H9 (cell line): ENCODE data around the gene VGLL1. TPM values are rescaled to one million over a fixed set of nuclear protein-coding genes. Genes with fewer than 3 reads are reported as not detected.

Experiments used
- DNase-seq: peaks from one replicate; pipeline ENCODE4 v3.0.0-alpha.2; 2017
- H2AFZ ChIP-seq: one replicate; pipeline ENCODE4 v1.6.1; 2013; ENCODE audit warnings: mild to moderate bottlenecking, low read length, control low read depth, moderate library complexity
- H2AK5ac ChIP-seq: 2 replicates; pipeline ENCODE4 v1.6.1; 2013; ENCODE audit warnings: low read length, control low read depth, mixed read lengths; ENCODE audit not compliant: insufficient read length
- H2BK120ac ChIP-seq: one replicate; pipeline ENCODE4 v1.6.1; 2013; ENCODE audit warnings: low read depth, mild to moderate bottlenecking, low read length, control low read depth, inconsistent platforms; ENCODE audit not compliant: poor library complexity, severe bottlenecking
- H2BK12ac ChIP-seq: 2 replicates; pipeline ENCODE4 v1.6.1; 2013; ENCODE audit warnings: low read length, control low read depth, mixed read lengths, low read depth; ENCODE audit not compliant: insufficient read length
- H2BK15ac ChIP-seq: 2 replicates; pipeline ENCODE4 v1.6.1; 2013; ENCODE audit warnings: low read depth, low read length, control low read depth
- H2BK20ac ChIP-seq: one replicate; pipeline ENCODE4 v1.6.1; 2013; ENCODE audit warnings: low read depth, mild to moderate bottlenecking, low read length, control low read depth, inconsistent platforms; ENCODE audit not compliant: poor library complexity, severe bottlenecking
- H2BK5ac ChIP-seq: 2 replicates; pipeline ENCODE4 v1.6.1; 2013; ENCODE audit warnings: low read length, control low read depth, mixed read lengths; ENCODE audit not compliant: insufficient read length
- H3K14ac ChIP-seq: 2 replicates; pipeline ENCODE4 v1.6.1; 2013; ENCODE audit warnings: low read length, control low read depth; ENCODE audit not compliant: insufficient read depth
- H3K18ac ChIP-seq: 2 replicates; pipeline ENCODE4 v1.6.1; 2013; ENCODE audit warnings: low read depth, mild to moderate bottlenecking, mixed read lengths, low read length, control low read depth; ENCODE audit not compliant: insufficient read length
- H3K23ac ChIP-seq: 2 replicates; pipeline ENCODE4 v1.6.1; 2013; ENCODE audit warnings: low read length, control low read depth, mixed read lengths, low read depth; ENCODE audit not compliant: insufficient read length
- H3K23me2 ChIP-seq: 2 replicates; pipeline ENCODE4 v1.6.1; 2013; ENCODE audit warnings: low read depth, mild to moderate bottlenecking, mixed read lengths, low read length, control low read depth; ENCODE audit not compliant: insufficient read length, poor library complexity, severe bottlenecking
- H3K27ac ChIP-seq: 2 replicates; pipeline ENCODE4 v1.5.1; 2013; ENCODE audit warnings: low read length, control low read depth, mixed read lengths, low read depth; ENCODE audit not compliant: insufficient read length
- H3K27me3 ChIP-seq: 2 replicates; pipeline ENCODE4 v1.6.1; 2013; ENCODE audit warnings: low read length, control low read depth, inconsistent platforms; ENCODE audit not compliant: insufficient read depth
- H3K4ac ChIP-seq: 2 replicates; pipeline ENCODE4 v1.6.1; 2013; ENCODE audit warnings: low read depth, mild to moderate bottlenecking, control low read depth, inconsistent platforms, low read length, moderate library complexity
- H3K4me1 ChIP-seq: 2 replicates; pipeline ENCODE4 v1.6.1; 2013; ENCODE audit warnings: low read length, control low read depth, inconsistent platforms; ENCODE audit not compliant: insufficient read depth
- H3K4me2 ChIP-seq: 2 replicates; pipeline ENCODE4 v1.6.1; 2013; ENCODE audit warnings: low read length, control low read depth, mixed read lengths; ENCODE audit not compliant: insufficient read length, insufficient read depth
- H3K56ac ChIP-seq: 2 replicates; pipeline ENCODE4 v1.6.1; 2013; ENCODE audit warnings: low read depth, mild to moderate bottlenecking, mixed read lengths, low read length, control low read depth; ENCODE audit not compliant: insufficient read length
- H3K79me1 ChIP-seq: 2 replicates; pipeline ENCODE4 v1.6.1; 2013; ENCODE audit warnings: low read depth, mild to moderate bottlenecking, moderate library complexity, low read length, control low read depth, inconsistent platforms; ENCODE audit not compliant: insufficient read depth, poor library complexity, severe bottlenecking
- H3K79me2 ChIP-seq: 2 replicates; pipeline ENCODE4 v1.6.1; 2013; ENCODE audit warnings: low read length, control low read depth, inconsistent platforms; ENCODE audit not compliant: insufficient read depth
- H3K9ac ChIP-seq: 2 replicates; pipeline ENCODE4 v1.6.1; 2013; ENCODE audit warnings: low read length, control low read depth, mixed read lengths; ENCODE audit not compliant: insufficient read length; ENCODE audit errors: extremely low read depth
- H3K9me3 ChIP-seq: one replicate; pipeline ENCODE4 v1.6.1; 2013; ENCODE audit warnings: low read depth, low read length, inconsistent platforms; ENCODE audit not compliant: control insufficient read depth
- H3T11ph ChIP-seq: one replicate; pipeline ENCODE4 v1.6.1; 2013; ENCODE audit warnings: mild to moderate bottlenecking, low read length, control low read depth, inconsistent platforms
- H4K20me1 ChIP-seq: one replicate; pipeline ENCODE4 v1.6.1; 2013; ENCODE audit not compliant: control insufficient read depth, insufficient read length, insufficient read depth
- H4K5ac ChIP-seq: 2 replicates; pipeline ENCODE4 v1.6.1; 2013; ENCODE audit warnings: low read depth, mild to moderate bottlenecking, mixed read lengths, low read length, control low read depth; ENCODE audit not compliant: insufficient read length
- H4K8ac ChIP-seq: replicated peaks from 2 replicates; pipeline ENCODE4 v1.6.1; 2013; ENCODE audit warnings: low read length, control low read depth, mixed read lengths, low read depth; ENCODE audit not compliant: insufficient read length
- H4K91ac ChIP-seq: 2 replicates; pipeline ENCODE4 v1.6.1; 2013; ENCODE audit warnings: low read depth, mild to moderate bottlenecking, moderate library complexity, mixed read lengths, low read length, control low read depth; ENCODE audit not compliant: insufficient read length
- H3K27ac Mint-ChIP-seq, 3 experiments: 2 replicates in 2 of 3; 3 replicates in 1 of 3; pipeline ENCODE4 v1.8.0; 2020 to 2021; ENCODE audit warnings: mixed read lengths in 3 of 3, mild to moderate bottlenecking in 1 of 3, moderate library complexity in 1 of 3
- H3K27me3 Mint-ChIP-seq: 2 replicates; pipeline ENCODE4 v1.8.0; 2021; ENCODE audit warnings: low read depth, mild to moderate bottlenecking, moderate library complexity, mixed read lengths
- H3K36me3 Mint-ChIP-seq, 3 experiments: 2 replicates in 2 of 3; 3 replicates in 1 of 3; pipeline ENCODE4 v1.8.0; 2020 to 2021; ENCODE audit warnings: low read depth in 3 of 3, mixed read lengths in 3 of 3; ENCODE audit not compliant: insufficient read depth in 1 of 3
- H3K4me1 Mint-ChIP-seq, 2 experiments: 2 replicates each; pipeline ENCODE4 v1.8.0; 2020; ENCODE audit warnings: mixed read lengths in 2 of 2
- H3K4me3 Mint-ChIP-seq, 2 experiments: 2 replicates in 1 of 2; 3 replicates in 1 of 2; pipeline ENCODE4 v1.8.0; 2020 to 2021; ENCODE audit warnings: mild to moderate bottlenecking in 2 of 2, mixed read lengths in 2 of 2, moderate library complexity in 1 of 2
- H3K9me3 Mint-ChIP-seq, 2 experiments: 2 replicates in 1 of 2; 3 replicates in 1 of 2; pipeline ENCODE4 v1.8.0; 2020; ENCODE audit warnings: mild to moderate bottlenecking in 2 of 2, mixed read lengths in 2 of 2, moderate library complexity in 1 of 2
- WGBS: extraction: QIAGEN DNeasy Blood & Tissue Kit; methylation state at CpG from one replicate; pipeline ENCODE4 v1.1.7; 2013; ENCODE audit warnings: missing lambda C conversion rate, low lambda C conversion rate, mixed read lengths; ENCODE audit not compliant: insufficient read length; ENCODE audit errors: extremely low coverage; 5-methylcytosine and 5-hydroxymethylcytosine counted together
- total RNA-seq: library from RNA; stranded (reverse); gene quantifications from 2 replicates; pipeline ENCODE4 v1.2.1, GENCODE V29; 2021
- TF ChIP-seq, protein P1 (sequence below): fragments of 200-600 bp; sonication (generic); conservative IDR thresholded peaks from 3 replicates; pipeline ENCODE4 v1.8.0; 2021; ENCODE audit warnings: antibody characterized with exemption, mild to moderate bottlenecking

The VGLL1 gene
- total RNA-seq, 1 experiment from 2014 or later, result not detected

GRCh38 chrX:136549226-136549625 lies 17.2 kb downstream of the VGLL1 start:
- no peak overlapping the region for H2BK20ac ChIP-seq
- Mint-ChIP-seq H3K27me3 (no peaks in the 10 kb centered on the region), H3K4me1 (no peaks in the 10 kb centered on the region), H3K9me3 (peaks cover 45 to 53% of the 10 kb centered on the region in 2 experiments), H3K36me3 (no peaks in the 10 kb centered on the region; a peak in 1 of 7 replicates), H3K4me3 (no peak overlapping the region), H3K27ac (no peak overlapping the region)
- H3T11ph ChIP-seq, result no peak overlapping the region
- no peak overlapping the region for H3K4me2 ChIP-seq
- no peak overlapping the region for H4K91ac ChIP-seq
- H4K8ac ChIP-seq, result no peak overlapping the region
- TF ChIP-seq, protein P1, sequence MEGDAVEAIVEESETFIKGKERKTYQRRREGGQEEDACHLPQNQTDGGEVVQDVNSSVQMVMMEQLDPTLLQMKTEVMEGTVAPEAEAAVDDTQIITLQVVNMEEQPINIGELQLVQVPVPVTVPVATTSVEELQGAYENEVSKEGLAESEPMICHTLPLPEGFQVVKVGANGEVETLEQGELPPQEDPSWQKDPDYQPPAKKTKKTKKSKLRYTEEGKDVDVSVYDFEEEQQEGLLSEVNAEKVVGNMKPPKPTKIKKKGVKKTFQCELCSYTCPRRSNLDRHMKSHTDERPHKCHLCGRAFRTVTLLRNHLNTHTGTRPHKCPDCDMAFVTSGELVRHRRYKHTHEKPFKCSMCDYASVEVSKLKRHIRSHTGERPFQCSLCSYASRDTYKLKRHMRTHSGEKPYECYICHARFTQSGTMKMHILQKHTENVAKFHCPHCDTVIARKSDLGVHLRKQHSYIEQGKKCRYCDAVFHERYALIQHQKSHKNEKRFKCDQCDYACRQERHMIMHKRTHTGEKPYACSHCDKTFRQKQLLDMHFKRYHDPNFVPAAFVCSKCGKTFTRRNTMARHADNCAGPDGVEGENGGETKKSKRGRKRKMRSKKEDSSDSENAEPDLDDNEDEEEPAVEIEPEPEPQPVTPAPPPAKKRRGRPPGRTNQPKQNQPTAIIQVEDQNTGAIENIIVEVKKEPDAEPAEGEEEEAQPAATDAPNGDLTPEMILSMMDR, result no peak
- peaks cover 62% of the 10 kb centered on the region for H3K9me3 ChIP-seq
- no peak overlapping the region for H3K9ac ChIP-seq
- no peaks in the 10 kb centered on the region for H3K4me1 ChIP-seq
- no peaks in the 10 kb centered on the region for H4K20me1 ChIP-seq
- H3K27me3 ChIP-seq, result no peaks in the 10 kb centered on the region
- no peak overlapping the region for H3K27ac ChIP-seq
- no peak overlapping the region for H2BK5ac ChIP-seq
- H2BK15ac ChIP-seq, result no peak overlapping the region
- no peak overlapping the region for H4K5ac ChIP-seq
- H3K4ac ChIP-seq, result no peak overlapping the region
- no peaks in the 10 kb centered on the region for H3K79me2 ChIP-seq
- no peak for DNase-seq
- no peak overlapping the region for H3K14ac ChIP-seq
- no peak overlapping the region for H3K56ac ChIP-seq
- no peaks in the 10 kb centered on the region for H3K23me2 ChIP-seq
- no peak overlapping the region for H2AFZ ChIP-seq
- H2BK12ac ChIP-seq, result no peak overlapping the region
- H2AK5ac ChIP-seq, result no peak overlapping the region
- no peak overlapping the region for H2BK120ac ChIP-seq
- H3K79me1 ChIP-seq, result no peaks in the 10 kb centered on the region
- H3K23ac ChIP-seq, result no peak overlapping the region
- WGBS, result no CpG with 5 or more reads among the region's 5 CpGs
- H3K18ac ChIP-seq, result no peak overlapping the region
